Measurements from ENCODE around the gene TRIM17. TPM values are rescaled to one million over a fixed set of nuclear protein-coding genes. Genes with fewer than 3 reads are reported as not detected.

Gene TRIM17
- polyA plus RNA-seq, 1 of the 3 experiments (the other 2 are of a cell fraction) = 1.6 TPM

- no peak for TF ChIP-seq TAF1 (IDR thresholded peaks at IDR 0.05; ENCODE audit: borderline replicate concordance, low read depth, low read length)
- TF ChIP-seq NFIC (IDR thresholded peaks at IDR 0.05; ENCODE audit: borderline replicate concordance) = no peak
- TF ChIP-seq GATA2 (CRISPR knock-in tag; IDR thresholded peaks at IDR 0.05) = no peak
- no peak; the same call in 1 of the 2 replicates for TF ChIP-seq FOSL2 (IDR thresholded peaks at IDR 0.05; ENCODE audit: borderline replicate concordance, low read depth)
- no peak for TF ChIP-seq NRF1 (IDR thresholded peaks at IDR 0.05; ENCODE audit: low read depth, low read length)
- TF ChIP-seq MAX (IDR thresholded peaks at IDR 0.05; ENCODE audit: low read depth) = no peak
- TF ChIP-seq JUND (IDR thresholded peaks at IDR 0.05) = no peak; the same call in 1 of the 2 replicates
- TF ChIP-seq EP300 (IDR thresholded peaks at IDR 0.05; ENCODE audit: borderline replicate concordance in 1 of 2, low read depth in 1 of 2, low read length in 1 of 2) = no peak
- no peak for TF ChIP-seq RXRA (IDR thresholded peaks at IDR 0.05; ENCODE audit: borderline replicate concordance, low read depth)
- TF ChIP-seq USF1 (IDR thresholded peaks at IDR 0.05; ENCODE audit: borderline replicate concordance, low read depth) = no peak
- no peak overlapping the region for H3K4me3 ChIP-seq (ENCODE audit: low read depth in 2 of 2, low read length in 1 of 2)
- ChIA-PET CTCF (interaction anchor here (0.5 to 2.0 kb wide), 3 partner anchors 12 to 445 kb away, joined by 3 to 7 read pairs (median 3); no protein-coding TSS in a partner anchor), POLR2A (interaction anchor here (0.8 to 1.0 kb wide), 2 partner anchors 35 to 64 kb away, joined by 3 to 5 read pairs; no protein-coding TSS in a partner anchor)
- no peaks in the 10 kb centered on the region for H3K79me2 ChIP-seq (ENCODE audit: insufficient read depth)
- H3F3A ChIP-seq (replicated peaks; ENCODE audit: insufficient read depth) = no peaks in the 10 kb centered on the region
- DNase-seq = no peak
- H3K9me3 ChIP-seq = no peaks in the 10 kb centered on the region
- H3K9me2 ChIP-seq = no peaks in the 10 kb centered on the region
- no peak overlapping the region for H3K27ac ChIP-seq (ENCODE audit: low read depth in 2 of 2, low read length in 1 of 2)
- H4K20me1 ChIP-seq (ENCODE audit: insufficient read depth) = no peaks in the 10 kb centered on the region; the same call in 1 of the 2 replicates
- H2AFZ ChIP-seq (ENCODE audit: low read depth) = no peak overlapping the region
- no peak overlapping the region for H3K9ac ChIP-seq
- peaks cover 0 to 40% of the 10 kb centered on the region in 2 experiments for H3K36me3 ChIP-seq (replicated peaks in 1 of 2; ENCODE audit: control insufficient read depth in 1 of 2, insufficient read depth in 2 of 2, low read length in 1 of 2)
- peaks cover 0 to 13% of the 10 kb centered on the region in 2 experiments; a peak in 1 of 4 replicates for H3K4me1 ChIP-seq (ENCODE audit: control insufficient read depth in 1 of 2, insufficient read depth in 2 of 2, low read depth in 1 of 2, low read length in 1 of 2)
- WGBS (ENCODE audit: low lambda C conversion rate) = 89% methylated on average over 11 of the region's 12 CpGs
- H3K4me2 ChIP-seq = peak overlapping the region; percentile 12; the same call in 1 of the 2 replicates
- no peaks in the 10 kb centered on the region for H3K27me3 ChIP-seq (ENCODE audit: insufficient read depth)
Measured at GRCh38 chr1:228392111-228392936, 24.3 kb downstream of the TRIM17 start.

GRCh38 chr1:228391411-228392020 is 25.1 kb downstream of the TRIM17 start:
- Histone ChIP-seq H3K9me2 (no peaks in the 10 kb centered on the region), H3K4me1 (ENCODE audit: control insufficient read depth in 1 of 2, insufficient read depth in 2 of 2, low read depth in 1 of 2, low read length in 1 of 2) (peaks cover 0 to 13% of the 10 kb centered on the region in 2 experiments; a peak in 1 of 4 replicates), H3K27ac (ENCODE audit: low read depth in 2 of 2, low read length in 1 of 2) (no peak overlapping the region), H3K79me2 (ENCODE audit: insufficient read depth) (no peaks in the 10 kb centered on the region), H3K9me3 (no peaks in the 10 kb centered on the region), H2AFZ (ENCODE audit: low read depth) (no peak overlapping the region), H3K9ac (no peak overlapping the region), H3K4me3 (ENCODE audit: low read depth in 2 of 2, low read length in 1 of 2) (no peak overlapping the region), H3K27me3 (ENCODE audit: insufficient read depth) (no peaks in the 10 kb centered on the region), H4K20me1 (ENCODE audit: insufficient read depth) (no peaks in the 10 kb centered on the region; the same call in 1 of the 2 replicates), H3K4me2 (no peak overlapping the region), H3F3A (replicated peaks; ENCODE audit: insufficient read depth) (no peaks in the 10 kb centered on the region), H3K36me3 (replicated peaks in 1 of 2; ENCODE audit: control insufficient read depth in 1 of 2, insufficient read depth in 2 of 2, low read length in 1 of 2) (peaks cover 0 to 34% of the 10 kb centered on the region in 2 experiments)
- TF ChIP-seq RCOR1 (IDR thresholded peaks at IDR 0.05; ENCODE audit: low read length) (no peak), IRF3 (IDR thresholded peaks at IDR 0.05; ENCODE audit: low read depth, low read length) (no peak), YY1 (IDR thresholded peaks at IDR 0.05; ENCODE audit: low read depth) (no peak), NFIC (IDR thresholded peaks at IDR 0.05; ENCODE audit: borderline replicate concordance) (no peak), FOXM1 (IDR thresholded peaks at IDR 0.05; ENCODE audit: low read depth) (no peak), TAF1 (IDR thresholded peaks at IDR 0.05; ENCODE audit: borderline replicate concordance, low read depth, low read length) (no peak), MAX (IDR thresholded peaks at IDR 0.05; ENCODE audit: low read depth) (no peak), ELF1 (IDR thresholded peaks at IDR 0.05) (no peak), FOSL2 (IDR thresholded peaks at IDR 0.05; ENCODE audit: borderline replicate concordance, low read depth) (no peak), GABPA (IDR thresholded peaks at IDR 0.05; ENCODE audit: low read depth) (no peak)
- CTCF ChIA-PET = interaction anchor here (0.5 to 2.0 kb wide), 3 partner anchors 12 to 444 kb away, joined by 3 to 7 read pairs (median 3); no protein-coding TSS in a partner anchor
- WGBS (ENCODE audit: low lambda C conversion rate) = 87% methylated on average over 7 of the region's 11 CpGs
- POLR2A ChIA-PET = interaction anchor here (0.8 kb wide), 1 partner anchor 34 kb away, joined by 3 read pairs; no protein-coding TSS in a partner anchor
- no peak for DNase-seq
